Endothelial cell of umbilical vein (primary cell): ENCODE data around the gene DACT2. TPM values are rescaled to one million over a fixed set of nuclear protein-coding genes. Genes with fewer than 3 reads are reported as not detected.

ENCODE experiments used
- BruUV-seq: library from RNA; stranded (reverse); fragments of 400-500 nt; replicated peaks from 2 replicates; lab custom pipeline; 2021; lab: Mats Ljungman, UMichigan
- CTCF ChIA-PET: fragments of 300-600, 350-600 bp; sonication (Branson Sonifier 250); formaldehyde crosslinking; loops from one replicate; lab custom pipeline; 2021; ENCODE audit warnings: antibody characterized with exemption, inconsistent platforms; lab: Charles Lee
- POLR2A ChIA-PET: fragments of 300-600, 350-600 bp; sonication (Branson Sonifier 250); formaldehyde crosslinking; loops from one replicate; lab custom pipeline; 2021; ENCODE audit warnings: antibody characterized with exemption, inconsistent platforms; lab: Charles Lee
- DNase-seq: peaks from one replicate; pipeline ENCODE4 v3.0.0-alpha.2; 2011; ENCODE audit warnings: low read depth, low spot score
- FAIRE-seq: peaks from 2 replicates; lab custom pipeline; 2011; peaks lifted over from hg19 to GRCh38; lab: Jason Lieb, UNC
- H2AFZ ChIP-seq: 2 replicates; pipeline ENCODE4 v1.6.0; 2012; ENCODE audit warnings: low read depth, low read length, control low read depth, inconsistent platforms
- H3K27ac ChIP-seq: 2 replicates; pipeline ENCODE4 v1.5.1; 2011; ENCODE audit warnings: low read depth, mild to moderate bottlenecking, control low read depth, low read length, moderate library complexity; ENCODE audit not compliant: insufficient read depth
- H3K27me3 ChIP-seq, 2 experiments: 2 replicates each; pipeline versions ENCODE4 v1.6.0 to v1.6.1; 2011; ENCODE audit warnings: low read length in 2 of 2, mixed read lengths in 1 of 2; ENCODE audit not compliant: control insufficient read depth in 2 of 2, insufficient read depth in 2 of 2
- H3K36me3 ChIP-seq, 2 experiments: 2 replicates in 1 of 2; 3 replicates in 1 of 2; pipeline ENCODE4 v1.5.1; 2011; ENCODE audit warnings: low read length in 2 of 2, mild to moderate bottlenecking in 1 of 2, moderate library complexity in 1 of 2; ENCODE audit not compliant: control insufficient read depth in 2 of 2, insufficient read depth in 2 of 2; ENCODE audit errors: extremely low read depth in 1 of 2
- H3K4me1 ChIP-seq: 3 replicates; pipeline ENCODE4 v1.5.1; 2011; ENCODE audit warnings: mild to moderate bottlenecking, low read length; ENCODE audit not compliant: control insufficient read depth, insufficient read depth; ENCODE audit errors: extremely low read depth
- H3K4me2 ChIP-seq: 2 replicates; pipeline ENCODE4 v1.6.1; 2011; ENCODE audit warnings: low read length, control low read depth, mixed read lengths; ENCODE audit not compliant: insufficient read depth
- H3K4me3 ChIP-seq, 3 experiments: fragments of 200-600 bp in 1 of 3; sonication (generic), shearing (Covaris generic) in 1 of 3; replicated peaks in 1 of 3; 2 replicates each; pipeline ENCODE4 v1.5.1; 2011 to 2016; ENCODE audit warnings: control low read depth in 3 of 3, low read length in 3 of 3, mild to moderate bottlenecking in 2 of 3, inconsistent platforms in 1 of 3, low read depth in 1 of 3, moderate library complexity in 1 of 3; ENCODE audit not compliant: insufficient read depth in 1 of 3
- H3K79me2 ChIP-seq: 2 replicates; pipeline ENCODE4 v1.6.0; 2012; ENCODE audit warnings: low read length, inconsistent platforms; ENCODE audit not compliant: control insufficient read depth, insufficient read depth
- H3K9ac ChIP-seq: replicated peaks from 2 replicates; pipeline ENCODE3; 2011; ENCODE audit warnings: low read length, control low read depth; ENCODE audit not compliant: insufficient read depth; ENCODE audit errors: extremely low read depth
- H3K9me1 ChIP-seq: replicated peaks from 3 replicates; pipeline ENCODE4 v1.6.0; 2011; ENCODE audit warnings: mild to moderate bottlenecking, low read length; ENCODE audit not compliant: control insufficient read depth, insufficient read depth; ENCODE audit errors: extremely low read depth
- H3K9me3 ChIP-seq: replicated peaks from 2 replicates; pipeline ENCODE4 v1.5.1; 2012; ENCODE audit warnings: low read length, inconsistent platforms; ENCODE audit not compliant: control insufficient read depth, insufficient read depth
- H4K20me1 ChIP-seq: replicated peaks from 2 replicates; pipeline ENCODE3; 2011; ENCODE audit warnings: mild to moderate bottlenecking, low read length; ENCODE audit not compliant: control insufficient read depth, insufficient read depth; ENCODE audit errors: extremely low read depth
- EZH2 ChIP-seq: IDR thresholded peaks from 2 replicates; pipeline ENCODE4 v1.6.1; 2012; ENCODE audit warnings: borderline replicate concordance, low read depth, mild to moderate bottlenecking, moderate library complexity, low read length, inconsistent platforms; ENCODE audit not compliant: severe bottlenecking
- FOS ChIP-seq: IDR thresholded peaks from 2 replicates; pipeline ENCODE4 v1.6.1; 2011; ENCODE audit warnings: mild to moderate bottlenecking, low read length, moderate library complexity, borderline replicate concordance; ENCODE audit not compliant: insufficient read depth
- GATA2 ChIP-seq: IDR thresholded peaks from 2 replicates; pipeline ENCODE4 v1.7.0; 2011; ENCODE audit warnings: low read depth, mild to moderate bottlenecking, moderate library complexity, mixed read lengths, low read length; ENCODE audit not compliant: insufficient read length, insufficient read depth
- JUN ChIP-seq: IDR thresholded peaks from 2 replicates; pipeline ENCODE4 v1.6.1; 2011; ENCODE audit warnings: borderline replicate concordance, low read depth; ENCODE audit not compliant: insufficient read length, insufficient read depth
- MYC ChIP-seq: IDR thresholded peaks from one replicate; pipeline ENCODE4 v1.6.1; 2011; ENCODE audit warnings: mild to moderate bottlenecking, low read depth, low read length
- POLR2A ChIP-seq: IDR thresholded peaks from 2 replicates; pipeline ENCODE4 v1.6.1; 2012; ENCODE audit warnings: low read depth, mild to moderate bottlenecking, control low read depth, low read length
- POLR2AphosphoS5 ChIP-seq: IDR thresholded peaks from 2 replicates; pipeline ENCODE4 v1.6.1; 2012; ENCODE audit warnings: low read depth, mild to moderate bottlenecking, control low read depth, low read length, moderate library complexity; ENCODE audit not compliant: insufficient read depth
- dilution Hi-C: fragments of 300-500 bp; cut with MboI; formaldehyde crosslinking; loops from one replicate; pipeline ENCODE4 v1.15.0; 2019; ENCODE audit warnings: low sequenced_read_pairs; ENCODE audit not compliant: extremely low pct_ligation_motif_present
- intact Hi-C: fragments of 100-400 bp; cut with micrococcal nuclease; formaldehyde crosslinking; loops from one replicate; pipeline ENCODE4 v1.10.0; 2022
- polyA plus RNA-seq, 4 experiments: library from polyadenylated mRNA; depleted of rRNA in 3 of 4; stranded (reverse) in 3 of 4; unstranded in 1 of 4; fragments of >200 nt; gene quantifications; 2 replicates each; pipeline versions ENCODE4 v1.2.1 to v1.2.3, GENCODE V29; 2011 to 2012; ENCODE audit warnings: missing spikeins in 1 of 4
- total RNA-seq: library from RNA; stranded (reverse); gene quantifications from 2 replicates; pipeline ENCODE4 v1.2.3, GENCODE V29; 2021
- TF ChIP-seq, protein P1 (sequence below): IDR thresholded peaks from 2 replicates; pipeline ENCODE4 v1.6.1; 2011; ENCODE audit not compliant: insufficient read depth, insufficient read length
- TF ChIP-seq, protein P2 (sequence below), 2 donors: IDR thresholded peaks; 1 replicate in 1 of 2; 2 replicates in 1 of 2; pipeline ENCODE4 v1.5.1; 2011; ENCODE audit warnings: low read length in 2 of 2, mild to moderate bottlenecking in 2 of 2, moderate library complexity in 2 of 2, control low read depth in 1 of 2, inconsistent platforms in 1 of 2, low read depth in 1 of 2; ENCODE audit not compliant: insufficient read depth in 1 of 2; ENCODE audit errors: extremely low read depth in 1 of 2

Gene DACT2
- total and polyA plus RNA-seq, 2 donors (not counting 3 experiments of a cell fraction or from before 2014, with no cell fraction given) = not detected

DNA sequence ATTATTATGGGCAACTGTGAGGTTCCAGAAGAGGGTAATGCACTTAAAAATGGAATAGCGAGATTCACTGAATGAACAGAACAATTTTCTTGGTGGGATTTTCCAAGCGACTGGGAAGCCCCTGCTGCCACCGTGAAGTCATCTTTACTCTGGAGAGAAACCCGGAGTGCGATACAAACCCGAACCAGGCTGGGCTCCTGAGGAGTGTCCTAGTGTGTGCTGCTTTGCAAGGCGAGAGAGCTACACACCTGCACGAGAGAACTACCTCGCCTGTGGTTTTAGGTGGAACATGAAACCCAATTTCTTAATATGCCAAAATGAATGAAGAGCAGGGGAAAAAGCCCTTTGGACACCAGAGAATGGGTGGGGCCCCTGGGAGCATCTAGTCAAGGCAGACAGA, 33.5 kb upstream of the DACT2 start:
- no peak for DNase-seq
- no peak overlapping the region for H3K27ac ChIP-seq
- no peaks in the 10 kb centered on the region for H3K4me1 ChIP-seq
- dilution Hi-C loops = no loop called here
- no TSS peak for BruUV-seq
- POLR2A ChIA-PET = no interaction called here
- H3K9me1 ChIP-seq = no peaks in the 10 kb centered on the region
- no peaks in the 10 kb centered on the region for H3K9me3 ChIP-seq
- CTCF ChIA-PET = no interaction called here
- H3K27me3 ChIP-seq = no peaks in the 10 kb centered on the region
- H3K36me3 ChIP-seq = no peaks in the 10 kb centered on the region
- no peak overlapping the region for H3K9ac ChIP-seq
- H3K4me2 ChIP-seq = no peak overlapping the region
- no peak overlapping the region for H3K4me3 ChIP-seq
- H2AFZ ChIP-seq = no peak overlapping the region
- H4K20me1 ChIP-seq = no peaks in the 10 kb centered on the region
- H3K79me2 ChIP-seq = no peaks in the 10 kb centered on the region
- intact Hi-C loops = no loop called here
- no peak for FAIRE-seq
- TF ChIP-seq, protein P1, sequence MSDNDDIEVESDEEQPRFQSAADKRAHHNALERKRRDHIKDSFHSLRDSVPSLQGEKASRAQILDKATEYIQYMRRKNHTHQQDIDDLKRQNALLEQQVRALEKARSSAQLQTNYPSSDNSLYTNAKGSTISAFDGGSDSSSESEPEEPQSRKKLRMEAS = no peak
- TF ChIP-seq MYC = no peak
- no peak for TF ChIP-seq POLR2A
- no peak for TF ChIP-seq FOS
- TF ChIP-seq EZH2 = no peak
- no peak for TF ChIP-seq JUN
- TF ChIP-seq GATA2 = no peak
- TF ChIP-seq, protein P2, sequence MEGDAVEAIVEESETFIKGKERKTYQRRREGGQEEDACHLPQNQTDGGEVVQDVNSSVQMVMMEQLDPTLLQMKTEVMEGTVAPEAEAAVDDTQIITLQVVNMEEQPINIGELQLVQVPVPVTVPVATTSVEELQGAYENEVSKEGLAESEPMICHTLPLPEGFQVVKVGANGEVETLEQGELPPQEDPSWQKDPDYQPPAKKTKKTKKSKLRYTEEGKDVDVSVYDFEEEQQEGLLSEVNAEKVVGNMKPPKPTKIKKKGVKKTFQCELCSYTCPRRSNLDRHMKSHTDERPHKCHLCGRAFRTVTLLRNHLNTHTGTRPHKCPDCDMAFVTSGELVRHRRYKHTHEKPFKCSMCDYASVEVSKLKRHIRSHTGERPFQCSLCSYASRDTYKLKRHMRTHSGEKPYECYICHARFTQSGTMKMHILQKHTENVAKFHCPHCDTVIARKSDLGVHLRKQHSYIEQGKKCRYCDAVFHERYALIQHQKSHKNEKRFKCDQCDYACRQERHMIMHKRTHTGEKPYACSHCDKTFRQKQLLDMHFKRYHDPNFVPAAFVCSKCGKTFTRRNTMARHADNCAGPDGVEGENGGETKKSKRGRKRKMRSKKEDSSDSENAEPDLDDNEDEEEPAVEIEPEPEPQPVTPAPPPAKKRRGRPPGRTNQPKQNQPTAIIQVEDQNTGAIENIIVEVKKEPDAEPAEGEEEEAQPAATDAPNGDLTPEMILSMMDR (IDR thresholded peaks at IDR 0.05; ENCODE audit: extremely low read depth in 1 of 2, insufficient read depth in 1 of 2, low read depth in 1 of 2, low read length in 2 of 2) = no peak
- TF ChIP-seq POLR2AphosphoS5 = no peak
